Measurements from ENCODE around the gene MACF1.
"Not testable (repeated sequence)": the region's sequence is repeated elsewhere in the genome, so short reads cannot be mapped to it uniquely, and the experiment has no call there.

The MACF1 gene

DNA sequence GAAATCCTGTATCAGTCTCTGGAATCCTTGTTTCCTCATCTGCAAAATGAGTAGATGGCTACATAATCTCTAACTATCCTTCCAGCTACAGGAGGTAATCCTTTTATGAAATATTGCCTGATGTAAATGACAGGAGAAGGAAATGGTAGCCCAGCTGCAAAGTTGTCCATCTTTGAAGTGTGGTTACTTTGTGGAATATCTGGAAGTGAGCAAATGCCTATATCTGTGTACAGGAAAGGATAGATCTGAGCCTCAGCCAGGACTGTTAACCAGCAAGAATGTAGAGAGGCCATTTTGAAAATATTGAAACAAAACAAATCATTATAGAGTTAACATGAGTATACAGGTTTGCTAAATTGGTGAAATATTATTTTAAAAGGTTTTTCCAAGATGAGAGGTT, 212.1 kb downstream of the MACF1 start:
- DNase-seq (ENCODE audit: low spot score), result no peak

DNA sequence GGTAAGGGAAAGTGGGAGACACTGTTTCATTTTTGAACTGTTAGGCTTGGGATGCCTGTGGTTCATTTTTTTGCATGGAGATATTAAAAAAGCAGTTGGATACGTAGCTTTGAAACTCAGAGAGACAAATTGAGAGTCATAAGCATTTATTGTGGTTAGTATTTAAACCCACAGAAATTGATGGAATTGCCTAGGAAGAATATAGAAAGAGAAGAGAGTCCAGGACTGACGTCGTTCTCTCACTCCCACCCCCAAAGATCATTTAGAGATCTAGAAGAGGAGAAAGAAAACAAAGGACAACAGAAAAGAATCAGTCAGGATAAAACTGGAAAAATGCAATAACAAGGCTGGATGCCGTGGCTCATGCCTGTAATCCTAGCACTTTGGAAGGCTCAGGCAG, 213.7 kb downstream of the MACF1 start:
- no peak for DNase-seq (ENCODE audit: low spot score)

DNA sequence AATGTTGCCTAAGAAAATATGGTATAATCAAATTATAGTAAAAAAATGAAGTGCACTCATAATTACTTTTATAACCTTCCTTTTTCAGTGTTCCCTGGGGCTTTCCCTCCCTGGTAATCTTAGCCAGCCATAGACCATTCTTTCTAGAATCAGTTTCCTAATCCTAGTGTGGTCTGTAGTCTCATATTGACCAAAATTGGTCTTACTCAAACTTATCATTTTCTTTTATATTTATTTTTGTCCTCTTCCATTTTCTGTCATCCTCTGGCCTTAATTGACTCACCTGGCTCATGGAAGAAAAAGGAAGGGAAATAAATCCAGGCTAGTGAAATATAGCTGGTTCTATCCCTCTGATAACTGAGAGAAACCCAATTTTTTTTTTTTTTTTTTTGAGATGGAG, 216.0 kb downstream of the MACF1 start:
- DNase-seq (ENCODE audit: low spot score), result no peak

DNA sequence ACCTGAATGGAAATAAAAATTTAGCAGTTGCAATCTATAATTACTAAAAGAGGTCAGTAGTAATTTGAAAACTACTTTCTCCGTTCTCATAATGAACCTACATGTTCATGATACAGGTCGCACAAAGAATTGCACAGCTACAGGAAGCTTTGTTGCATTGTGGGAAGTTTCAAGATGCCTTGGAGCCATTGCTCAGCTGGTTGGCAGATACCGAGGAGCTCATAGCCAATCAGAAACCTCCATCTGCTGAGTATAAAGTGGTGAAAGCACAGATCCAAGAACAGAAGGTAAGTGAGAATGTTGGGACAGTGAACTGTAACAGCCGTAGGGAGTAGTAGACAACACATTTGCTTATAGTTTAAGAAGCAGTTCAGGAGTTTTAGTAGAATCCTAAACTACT, 218.1 kb downstream of the MACF1 start:
- DNase-seq (ENCODE audit: low spot score), result no peak

DNA sequence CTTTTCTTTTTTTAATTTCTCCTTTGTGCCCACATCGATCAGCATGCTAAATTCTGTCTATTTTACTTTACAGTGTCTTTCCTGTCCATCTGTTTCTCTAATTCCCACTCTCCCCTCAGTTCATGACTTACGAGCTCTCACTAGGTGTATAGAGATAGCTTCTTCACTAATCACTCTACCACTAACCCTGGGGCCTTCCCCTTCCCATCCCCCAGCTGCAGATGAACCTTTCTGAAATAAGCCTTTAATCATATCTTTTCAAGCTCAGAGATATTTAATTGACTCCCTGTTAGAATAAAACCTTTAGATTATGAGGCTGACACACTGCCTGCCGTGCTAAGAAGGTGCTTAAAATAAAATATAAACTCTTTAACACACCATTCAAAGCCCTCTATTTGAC, 220.7 kb downstream of the MACF1 start:
- DNase-seq (ENCODE audit: low spot score), result no peak

DNA sequence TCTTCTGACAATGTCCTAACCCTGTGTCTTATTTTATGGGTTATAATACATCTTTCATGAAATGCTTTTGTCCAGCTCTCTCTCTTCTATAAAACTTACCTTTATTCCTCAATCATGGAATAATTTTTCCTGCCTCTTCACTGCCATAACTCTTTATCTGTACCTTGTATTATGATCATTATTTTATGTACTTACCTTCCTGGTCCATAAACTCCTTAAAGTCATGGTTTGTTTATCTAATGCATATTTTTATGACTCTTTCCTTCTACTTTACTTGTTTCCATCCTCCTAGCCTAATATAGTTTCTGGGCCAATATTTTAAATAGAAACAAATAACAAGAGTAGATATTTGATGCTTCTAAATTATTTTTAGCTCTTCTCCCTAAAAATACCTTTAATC, 221.1 kb downstream of the MACF1 start:
- no peak for DNase-seq (ENCODE audit: low spot score)

DNA sequence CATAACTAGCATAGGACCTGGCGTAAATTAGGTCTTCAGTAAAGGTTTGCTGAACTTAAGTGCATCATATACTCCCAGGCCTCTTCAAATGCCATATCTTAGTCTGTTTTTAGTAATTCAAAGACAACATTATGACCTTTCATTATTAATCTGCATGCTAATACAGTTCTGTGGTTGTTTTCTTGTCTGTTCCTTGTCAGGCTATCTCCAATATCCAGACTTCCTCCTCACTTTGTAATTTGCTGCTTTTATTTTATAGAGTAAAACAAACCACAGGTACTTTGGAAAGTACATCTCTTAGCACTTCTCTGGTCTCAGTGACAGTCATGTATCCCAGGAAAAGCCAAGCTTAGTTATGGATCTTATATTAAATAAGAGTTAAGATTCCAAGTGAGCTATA, 221.9 kb downstream of the MACF1 start:
- no peak for DNase-seq (ENCODE audit: low spot score)

DNA sequence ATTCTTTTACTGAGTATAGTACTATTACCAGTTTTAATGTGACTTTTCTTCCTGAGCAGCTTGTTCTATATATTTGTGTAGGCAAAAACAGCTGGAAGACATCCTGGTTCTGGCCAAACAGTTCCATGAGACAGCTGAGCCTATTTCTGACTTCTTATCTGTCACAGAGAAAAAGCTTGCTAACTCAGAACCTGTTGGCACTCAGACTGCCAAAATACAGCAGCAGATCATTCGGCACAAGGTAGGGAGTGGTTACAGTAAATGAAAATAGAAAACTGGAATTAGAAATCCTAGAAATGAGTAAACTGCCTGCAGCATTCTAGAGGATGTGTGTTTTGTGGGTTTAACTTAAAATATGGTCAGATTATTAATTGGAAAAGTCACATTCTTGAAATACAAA, 222.9 kb downstream of the MACF1 start:
- no peak for DNase-seq (ENCODE audit: low spot score)

DNA sequence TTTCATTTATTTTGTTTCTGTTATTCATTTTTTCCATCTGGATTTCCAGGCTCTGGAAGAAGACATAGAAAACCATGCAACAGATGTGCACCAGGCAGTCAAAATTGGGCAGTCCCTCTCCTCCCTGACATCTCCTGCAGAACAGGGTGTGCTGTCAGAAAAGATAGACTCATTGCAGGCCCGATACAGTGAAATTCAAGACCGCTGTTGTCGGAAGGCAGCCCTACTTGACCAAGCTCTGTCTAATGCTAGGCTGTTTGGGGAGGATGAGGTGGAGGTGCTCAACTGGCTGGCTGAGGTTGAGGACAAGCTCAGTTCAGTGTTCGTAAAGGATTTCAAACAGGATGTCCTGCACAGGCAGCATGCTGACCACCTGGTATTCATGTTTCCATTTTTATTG, 223.4 kb downstream of the MACF1 start:
- DNase-seq (ENCODE audit: low spot score), result no peak

DNA sequence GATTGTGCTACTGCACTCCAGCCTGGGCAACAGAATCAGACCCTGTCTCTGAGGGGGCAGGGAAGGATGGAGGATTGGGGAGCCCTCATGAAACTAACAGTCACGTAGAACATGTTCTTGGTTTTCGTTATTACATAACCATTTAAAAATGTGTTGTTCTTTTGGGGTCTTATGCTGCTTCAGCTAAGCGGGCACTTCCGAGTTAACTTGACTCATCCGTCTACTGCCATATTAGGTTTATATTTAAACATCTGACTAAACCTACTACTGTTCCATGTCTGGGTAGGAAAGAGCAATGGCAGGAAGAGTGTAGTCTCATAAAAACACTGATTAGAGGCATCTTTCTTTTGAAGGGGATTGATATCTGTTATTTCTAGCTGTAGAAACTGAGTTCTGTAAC, 227.4 kb downstream of the MACF1 start:
- DNase-seq (ENCODE audit: low spot score), result no peak

DNA sequence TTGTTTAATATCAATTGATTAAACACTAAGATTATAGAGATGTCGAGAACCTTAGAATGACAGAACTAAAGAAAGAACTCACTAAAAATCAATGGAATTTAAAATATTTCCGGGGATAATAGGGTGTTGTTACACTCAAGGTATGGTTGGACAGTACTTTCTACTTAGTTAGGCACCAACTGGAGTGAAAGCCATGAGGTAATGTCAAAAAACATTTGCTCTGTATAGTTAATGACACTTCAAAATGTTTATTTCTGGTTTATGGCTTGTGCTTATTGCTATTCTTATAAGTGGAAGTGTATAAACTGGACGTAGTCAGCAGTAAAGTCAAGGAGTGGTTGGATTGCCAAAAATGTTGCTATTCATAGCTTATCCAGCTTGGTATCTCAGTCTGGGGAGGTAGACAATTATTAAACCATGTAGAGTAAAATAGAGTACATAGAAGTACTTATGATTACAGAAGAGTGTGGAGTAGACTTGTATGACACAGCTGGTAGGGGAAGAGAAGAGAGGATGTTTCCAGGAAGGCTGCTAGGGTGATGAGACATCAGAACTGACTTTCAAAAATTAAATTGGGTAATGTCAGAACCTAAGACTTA, 230.4 kb downstream of the MACF1 start:
- DNase-seq (ENCODE audit: low spot score), result no peak

DNA sequence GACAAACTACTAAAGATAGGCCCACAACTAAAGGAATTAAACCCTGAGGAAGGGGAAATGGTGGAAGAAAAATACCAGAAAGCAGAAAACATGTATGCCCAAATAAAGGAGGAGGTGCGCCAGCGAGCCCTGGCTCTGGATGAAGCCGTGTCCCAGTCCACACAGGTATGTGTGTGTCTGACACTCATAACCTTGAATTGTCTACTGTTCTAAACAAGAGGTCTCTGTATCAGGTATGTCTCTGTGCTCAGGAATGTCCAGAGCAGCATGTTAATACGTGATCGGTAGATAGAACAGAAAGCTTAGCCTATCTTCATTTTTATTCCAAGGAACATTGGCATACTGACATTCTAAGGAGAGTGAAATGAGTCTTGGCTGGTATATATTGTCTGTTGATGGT, 231.1 kb downstream of the MACF1 start:
- no peak for DNase-seq (ENCODE audit: low spot score)

DNA sequence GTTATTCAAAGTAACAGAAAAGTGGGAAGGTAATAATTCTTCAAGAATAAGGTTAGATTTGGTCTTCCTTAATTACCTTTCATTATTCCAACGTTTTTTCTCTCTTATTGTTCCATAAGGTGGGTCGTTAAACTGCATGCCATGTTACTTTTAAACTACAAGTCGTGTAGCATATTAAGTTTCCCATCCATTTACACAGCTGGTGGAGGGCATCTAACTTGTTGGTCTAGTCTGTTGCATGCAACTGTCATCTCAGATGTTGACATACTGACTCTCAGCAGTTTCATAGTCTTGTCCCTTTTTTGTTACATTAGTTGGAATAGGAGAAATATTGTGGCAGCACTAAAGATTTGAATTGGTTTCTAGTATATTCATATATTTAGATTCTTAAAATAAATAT, 232.3 kb downstream of the MACF1 start:
- no peak for DNase-seq (ENCODE audit: low spot score)

DNA sequence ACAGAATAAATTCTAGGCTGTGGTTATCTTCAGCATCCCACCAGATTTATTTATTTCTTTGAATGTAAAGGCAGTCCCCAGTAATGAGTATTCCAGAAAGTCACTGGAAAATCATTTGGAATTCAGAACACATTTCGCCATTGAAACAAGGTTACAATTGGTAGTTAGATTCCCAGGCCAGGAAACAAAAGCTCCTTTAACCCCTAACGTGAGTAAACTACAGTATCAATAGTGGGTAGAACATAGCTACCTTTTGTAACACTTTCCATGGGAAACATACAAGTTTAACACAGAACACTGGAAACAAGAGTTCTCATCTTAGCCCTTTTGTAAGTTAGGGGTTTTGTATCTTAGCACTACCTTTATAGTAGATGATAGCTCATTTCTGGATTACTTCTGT, 233.5 kb downstream of the MACF1 start:
- DNase-seq (ENCODE audit: low spot score), result no peak

DNA sequence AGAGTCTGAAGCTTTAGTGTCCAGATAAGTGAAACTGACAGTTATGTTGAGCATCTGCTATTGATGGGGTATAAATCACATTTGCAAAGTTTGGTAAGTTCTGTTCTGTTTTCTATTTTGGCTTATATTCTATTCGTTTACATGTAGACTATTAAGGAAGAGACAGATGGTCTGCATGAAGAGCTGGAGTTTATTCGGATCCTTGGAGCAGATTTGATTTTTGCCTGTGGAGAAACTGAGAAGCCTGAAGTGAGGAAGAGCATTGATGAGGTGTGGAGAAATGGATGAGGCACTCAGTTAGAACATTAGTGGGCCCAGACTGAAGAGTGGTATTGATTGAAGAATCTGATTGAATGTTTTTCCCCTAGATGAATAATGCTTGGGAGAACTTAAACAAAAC, 236.4 kb downstream of the MACF1 start:
- DNase-seq (ENCODE audit: low spot score), result no peak

DNA sequence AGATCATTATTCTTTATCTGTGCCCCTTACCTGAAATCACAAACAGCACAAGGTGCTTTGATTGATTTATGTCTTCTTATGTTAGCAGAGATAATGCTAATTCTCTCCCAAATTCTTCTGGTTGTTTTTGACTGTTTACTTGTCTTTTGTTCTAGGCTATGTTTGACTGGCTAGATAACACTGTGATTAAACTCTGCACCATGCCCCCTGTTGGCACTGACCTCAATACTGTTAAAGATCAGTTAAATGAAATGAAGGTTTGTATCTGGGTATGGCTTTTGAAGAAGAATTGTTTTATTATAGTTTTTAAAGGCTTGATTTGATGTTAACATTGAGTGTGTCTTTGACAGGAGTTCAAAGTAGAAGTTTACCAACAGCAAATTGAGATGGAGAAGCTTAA, 237.3 kb downstream of the MACF1 start:
- DNase-seq (ENCODE audit: low spot score), result no peak

DNA sequence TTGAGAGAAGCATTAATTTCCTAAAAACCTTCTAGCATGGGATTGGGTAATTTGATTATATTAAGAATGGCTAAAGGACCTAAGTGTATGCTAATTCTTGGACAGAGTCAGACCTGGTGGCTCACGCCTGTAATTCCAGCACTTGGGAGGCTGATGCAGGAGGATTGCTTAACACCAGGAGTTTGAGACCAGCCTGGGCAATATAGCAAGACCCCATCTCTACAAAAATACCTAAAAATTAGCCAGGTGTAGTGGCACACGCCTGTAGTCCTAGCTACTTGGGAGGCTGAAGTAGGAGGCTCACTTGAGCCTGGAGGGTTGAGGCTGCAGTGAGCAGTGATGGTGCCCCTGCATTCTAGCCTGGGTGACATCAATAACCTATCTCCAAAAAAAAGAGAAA, 241.1 kb downstream of the MACF1 start:
- no peak for DNase-seq (ENCODE audit: low spot score)

DNA sequence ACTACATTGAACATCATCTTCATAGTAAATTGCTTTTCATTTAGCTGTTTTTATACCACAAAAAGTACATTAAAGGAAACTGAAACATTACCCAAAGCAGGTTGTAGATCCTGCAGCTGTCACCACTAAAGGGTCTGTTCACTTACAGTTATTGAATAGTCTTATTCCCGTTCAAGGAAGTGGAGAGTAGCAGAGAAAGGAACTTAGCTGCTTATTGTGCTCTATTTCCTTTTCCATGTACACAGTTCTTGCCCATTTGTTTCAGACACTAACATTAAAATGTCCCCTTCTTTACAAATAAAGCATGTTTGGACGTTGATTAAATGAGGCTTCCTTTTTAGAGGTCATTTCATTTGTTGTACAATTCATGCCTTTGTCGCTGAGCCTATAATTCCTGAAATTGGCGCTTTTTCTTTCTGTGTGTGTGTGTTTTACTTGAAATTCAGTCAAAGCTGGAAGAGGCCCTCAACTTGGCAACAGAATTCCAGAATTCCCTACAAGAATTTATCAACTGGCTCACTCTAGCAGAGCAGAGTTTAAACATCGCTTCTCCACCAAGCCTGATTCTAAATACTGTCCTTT, 242.6 kb downstream of the MACF1 start:
- DNase-seq (ENCODE audit: low spot score), result no peak

DNA sequence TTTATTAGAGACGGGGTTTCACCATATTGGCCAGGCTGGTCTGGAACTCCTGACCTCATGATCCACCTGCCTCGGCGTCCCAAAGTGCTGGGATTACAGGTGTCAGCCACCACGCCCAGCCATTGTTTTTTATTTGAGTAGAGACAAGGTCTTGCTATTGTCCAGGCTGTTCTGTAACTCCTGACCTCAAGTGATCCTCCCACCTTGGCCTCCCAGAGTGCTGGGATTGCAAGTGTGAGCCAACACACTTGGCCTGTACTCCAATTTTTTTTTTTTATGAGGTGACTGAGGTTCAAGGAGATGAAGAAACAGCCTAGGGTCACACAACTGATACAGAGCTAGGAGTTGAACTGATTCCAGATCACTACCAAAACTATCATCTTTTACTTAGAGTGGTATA, 245.5 kb downstream of the MACF1 start:
- DNase-seq (ENCODE audit: low spot score), result not testable (repeated sequence)

DNA sequence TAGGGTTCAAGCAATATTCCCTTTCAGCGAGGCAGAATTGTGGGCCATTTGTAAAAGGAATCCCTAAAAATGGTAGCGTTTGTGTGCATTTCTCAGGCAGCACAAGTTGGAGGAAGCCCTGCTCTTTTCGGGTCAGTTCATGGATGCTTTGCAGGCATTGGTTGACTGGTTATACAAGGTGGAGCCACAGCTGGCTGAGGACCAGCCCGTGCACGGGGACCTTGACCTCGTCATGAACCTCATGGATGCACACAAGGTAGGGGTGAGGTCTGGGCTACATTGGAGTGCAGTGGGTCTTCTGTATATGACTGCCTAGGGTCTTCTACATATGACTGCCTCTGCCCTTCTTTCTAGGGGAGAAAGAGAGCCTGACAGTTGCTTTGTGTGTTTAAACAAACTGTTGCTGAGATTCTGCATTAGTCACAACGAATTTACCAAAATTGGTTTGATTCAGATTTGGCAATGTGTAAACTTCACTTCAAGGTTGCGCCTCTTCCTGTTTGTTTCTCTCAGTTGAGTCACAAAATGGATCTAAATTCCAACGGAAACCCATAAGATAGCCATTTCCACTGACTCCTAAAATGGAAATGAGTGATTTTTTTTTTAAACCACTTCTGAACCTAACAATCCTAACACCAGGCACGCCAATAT, 246.6 kb downstream of the MACF1 start:
- DNase-seq (ENCODE audit: low spot score), result no peak

DNA sequence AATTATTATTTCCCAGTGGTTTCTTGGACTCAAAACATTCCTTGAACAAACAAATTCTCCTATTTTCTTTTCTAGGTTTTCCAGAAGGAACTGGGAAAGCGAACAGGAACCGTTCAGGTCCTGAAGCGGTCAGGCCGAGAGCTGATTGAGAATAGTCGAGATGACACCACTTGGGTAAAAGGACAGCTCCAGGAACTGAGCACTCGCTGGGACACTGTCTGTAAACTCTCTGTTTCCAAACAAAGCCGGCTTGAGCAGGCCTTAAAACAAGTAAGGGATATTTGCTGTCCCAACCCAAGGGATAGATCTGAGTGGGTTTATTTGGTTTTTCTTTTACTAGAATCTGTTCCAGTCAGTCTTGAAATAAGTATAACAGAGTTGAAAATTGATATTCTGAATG, 247.6 kb downstream of the MACF1 start:
- DNase-seq (ENCODE audit: low spot score), result no peak

DNA sequence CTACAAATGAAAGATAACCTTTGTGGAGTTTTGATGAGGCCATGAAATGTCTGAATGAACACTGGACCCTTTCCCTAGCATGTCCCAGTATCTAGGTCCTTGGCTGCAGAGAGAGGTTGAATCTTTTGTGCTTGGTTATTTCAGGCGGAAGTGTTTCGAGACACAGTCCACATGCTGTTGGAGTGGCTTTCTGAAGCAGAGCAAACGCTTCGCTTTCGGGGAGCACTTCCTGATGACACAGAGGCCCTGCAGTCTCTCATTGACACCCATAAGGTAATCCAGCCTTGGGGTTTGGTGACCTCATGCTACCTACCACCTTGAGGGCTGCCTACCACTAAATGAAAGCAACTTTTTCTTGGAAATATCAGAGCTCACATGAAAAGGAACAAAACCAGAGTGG, 248.0 kb downstream of the MACF1 start:
- no peak for DNase-seq (ENCODE audit: low spot score)

DNA sequence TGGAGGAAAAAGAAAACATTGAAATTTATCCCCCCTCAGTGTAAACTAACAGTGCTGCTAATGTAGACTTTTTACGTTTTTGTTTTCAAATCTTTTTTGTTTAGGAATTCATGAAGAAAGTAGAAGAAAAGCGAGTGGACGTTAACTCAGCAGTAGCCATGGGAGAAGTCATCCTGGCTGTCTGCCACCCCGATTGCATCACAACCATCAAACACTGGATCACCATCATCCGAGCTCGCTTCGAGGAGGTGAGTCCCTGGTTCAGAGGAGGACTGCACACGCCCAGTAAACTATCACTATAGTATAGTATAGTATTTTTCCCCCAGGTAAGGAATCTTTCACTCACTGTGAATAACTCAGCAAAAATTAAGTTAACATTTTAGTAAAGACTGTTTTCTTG, 249.1 kb downstream of the MACF1 start:
- no peak for DNase-seq (ENCODE audit: low spot score)

DNA sequence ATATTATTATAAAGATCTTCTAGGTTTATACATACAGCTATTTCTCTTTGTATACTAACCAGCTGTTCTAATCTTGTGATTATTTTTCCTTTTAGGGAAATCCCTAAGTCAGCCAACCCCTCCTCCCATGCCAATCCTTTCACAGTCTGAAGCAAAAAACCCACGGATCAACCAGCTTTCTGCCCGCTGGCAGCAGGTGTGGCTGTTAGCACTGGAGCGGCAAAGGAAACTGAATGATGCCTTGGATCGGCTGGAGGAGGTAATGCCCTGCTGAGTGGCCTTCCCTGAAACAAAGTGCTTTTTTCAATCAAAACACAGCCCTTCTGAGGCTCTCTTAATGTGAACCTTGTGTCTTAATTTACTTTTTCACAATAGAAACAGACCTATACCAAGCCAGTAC, 254.5 kb downstream of the MACF1 start:
- DNase-seq (ENCODE audit: low spot score), result no peak
